Muscle layer of colon (tissue), 2 donors: ENCODE data around the gene NPHS1.
"Not testable (repeated sequence)": the region's sequence is repeated elsewhere in the genome, so short reads cannot be mapped to it uniquely, and the experiment has no call there.

Experiments
- H3K27ac ChIP-seq: one replicate; pipeline ENCODE4 v1.7.0; 2013; ENCODE audit warnings: low read depth, mild to moderate bottlenecking, low read length, moderate library complexity
- H3K27me3 ChIP-seq, 2 donors: one replicate each; pipeline ENCODE4 v1.7.0; 2013; ENCODE audit warnings: low read length in 2 of 2, mild to moderate bottlenecking in 2 of 2; ENCODE audit not compliant: insufficient read depth in 2 of 2, control insufficient read depth in 1 of 2
- H3K36me3 ChIP-seq: one replicate; pipeline ENCODE4 v1.7.0; 2013; ENCODE audit warnings: mild to moderate bottlenecking, low read length; ENCODE audit not compliant: insufficient read depth
- H3K4me1 ChIP-seq: one replicate; pipeline ENCODE4 v1.7.0; 2013; ENCODE audit warnings: mild to moderate bottlenecking, low read length; ENCODE audit not compliant: insufficient read depth
- H3K4me3 ChIP-seq, 2 donors: one replicate each; pipeline ENCODE4 v1.7.0; 2013; ENCODE audit warnings: low read length in 2 of 2, low read depth in 1 of 2, mild to moderate bottlenecking in 1 of 2, moderate library complexity in 1 of 2
- H3K9ac ChIP-seq: one replicate; pipeline ENCODE4 v1.7.0; 2013; ENCODE audit warnings: low read length
- H3K9me3 ChIP-seq: one replicate; pipeline ENCODE4 v1.7.0; 2013; ENCODE audit warnings: mild to moderate bottlenecking, low read length
- donor health status: abdominal sarcoma.
- donor health status: Adenocarcinoma of cecum.

NPHS1 gene

GRCh38 chr19:35852029-35852780, at the start of gene NPHS1:
Gene NPHS1 (minus strand): TSS chr19:35852504. CDS start chr19:35851837, 667 bp downstream.
- Histone ChIP-seq H3K27me3 (peaks cover 26 to 74% of the 10 kb centered on the region in 2 donors), H3K27ac (no peak within 1 kb of the TSS), H3K9ac (no peak within 1 kb of the TSS)

DNA sequence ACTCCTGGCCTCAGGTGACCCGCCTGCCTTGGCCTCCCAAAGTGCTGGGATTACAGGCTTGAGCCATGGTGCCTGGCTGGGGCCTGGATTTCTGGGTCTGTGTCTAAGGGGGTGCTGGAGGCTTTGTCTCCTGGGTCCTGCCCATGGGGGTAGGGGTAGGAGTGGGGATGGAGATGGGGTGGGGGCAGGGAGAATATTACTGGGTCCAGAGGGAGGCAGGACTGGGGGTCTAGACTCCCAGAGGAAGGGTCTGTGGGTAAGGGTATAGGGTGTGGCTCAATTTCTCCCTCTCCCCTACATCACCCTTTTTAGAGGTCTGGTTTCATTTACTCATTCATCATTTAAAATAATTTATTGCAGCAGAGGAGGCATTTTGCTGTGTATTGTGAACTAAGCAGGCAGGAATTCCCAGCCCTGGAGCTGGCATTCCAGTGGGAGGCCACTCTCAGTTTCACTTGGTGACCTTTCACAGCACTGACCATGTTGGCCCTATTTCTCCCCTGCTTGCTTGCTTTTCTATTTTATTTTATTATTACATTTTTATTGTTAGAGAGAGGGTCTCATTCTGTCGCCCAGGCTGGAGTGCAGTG, 48.8 kb upstream of the NPHS1 start:
- no peak overlapping the region for H3K9ac ChIP-seq
- no peaks in the 10 kb centered on the region for H3K9me3 ChIP-seq
- H3K36me3 ChIP-seq: peaks cover 14% of the 10 kb centered on the region
- H3K4me1 ChIP-seq: peaks cover 11% of the 10 kb centered on the region
- H3K27ac ChIP-seq: peak overlapping the region; percentile 90
- H3K4me3 ChIP-seq: no peak overlapping the region
- H3K27me3 ChIP-seq: no peaks in the 10 kb centered on the region

More at GRCh38 chr19:35852029-35852780, at the start of gene NPHS1:
- no peak within 1 kb of the TSS for H3K4me3 ChIP-seq
- no peaks in the 10 kb centered on the region for H3K36me3 ChIP-seq
- peaks cover 4% of the 10 kb centered on the region for H3K4me1 ChIP-seq
- no peaks in the 10 kb centered on the region for H3K9me3 ChIP-seq

DNA sequence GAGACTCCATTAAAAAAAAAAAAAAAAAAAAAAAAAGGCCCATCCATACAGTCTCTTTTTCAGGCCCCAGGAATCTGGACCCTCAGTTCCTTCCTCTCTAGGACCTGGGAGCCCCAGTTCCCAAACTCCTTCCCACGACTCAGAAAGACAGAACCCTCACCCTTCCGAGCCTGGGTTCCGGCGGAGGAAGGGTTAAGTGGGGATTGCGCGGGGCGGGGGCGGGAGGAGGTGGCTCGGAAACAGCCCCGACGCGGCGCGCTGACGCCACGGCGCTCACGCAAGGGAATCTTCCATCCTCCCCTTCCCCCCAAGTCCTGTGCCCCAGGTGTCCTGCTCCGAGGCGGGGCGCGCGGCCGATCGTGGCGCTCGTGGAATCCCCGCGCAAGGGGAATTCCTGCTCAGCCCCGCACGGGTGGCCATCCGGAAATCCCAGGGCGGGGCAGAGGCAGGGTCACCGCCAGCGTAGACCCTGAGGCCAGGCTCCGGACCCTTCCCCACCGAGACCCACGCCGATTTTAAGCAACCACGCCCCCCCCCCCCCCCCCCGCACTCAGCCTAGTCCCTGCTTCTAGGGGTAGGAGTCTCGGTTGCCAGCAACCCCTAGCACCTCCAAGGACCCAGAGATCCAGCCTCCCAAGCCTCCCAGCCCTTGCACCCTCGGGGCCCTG, 47.4 kb upstream of the NPHS1 start:
- H3K27me3 ChIP-seq: no peaks in the 10 kb centered on the region
- H3K4me1 ChIP-seq: peaks cover 11% of the 10 kb centered on the region
- peak overlapping the region; percentile 90 for H3K27ac ChIP-seq
- peak overlapping the region; percentile 78 for H3K9ac ChIP-seq
- H3K36me3 ChIP-seq: peaks cover 21% of the 10 kb centered on the region
- H3K4me3 ChIP-seq: peak overlapping the region; percentile 74 to 91
- no peaks in the 10 kb centered on the region for H3K9me3 ChIP-seq

DNA sequence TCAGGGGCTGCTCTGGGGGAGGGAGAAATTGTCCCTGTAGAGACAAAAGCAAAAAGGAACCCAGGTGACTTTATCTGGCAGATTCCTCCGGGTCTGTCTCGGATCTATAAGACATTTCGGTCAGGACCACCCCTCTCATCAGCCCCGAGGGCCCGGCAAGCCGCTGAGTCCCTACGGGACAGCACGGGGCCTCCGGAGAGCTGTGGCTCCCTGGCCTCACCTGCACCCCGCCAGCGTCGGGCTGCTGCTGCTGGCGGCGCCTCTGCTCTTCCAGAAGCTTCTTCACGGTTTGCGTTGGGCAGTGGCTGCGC, 46.1 kb upstream of the NPHS1 start:
- H3K27me3 ChIP-seq: no peaks in the 10 kb centered on the region
- peak overlapping the region; percentile 65 for H3K9ac ChIP-seq
- H3K36me3 ChIP-seq: peaks cover 28% of the 10 kb centered on the region
- peak overlapping the region; percentile 90 for H3K27ac ChIP-seq
- peak overlapping the region; percentile 74 to 91 for H3K4me3 ChIP-seq
- H3K9me3 ChIP-seq: no peaks in the 10 kb centered on the region
- peaks cover 11% of the 10 kb centered on the region for H3K4me1 ChIP-seq

DNA sequence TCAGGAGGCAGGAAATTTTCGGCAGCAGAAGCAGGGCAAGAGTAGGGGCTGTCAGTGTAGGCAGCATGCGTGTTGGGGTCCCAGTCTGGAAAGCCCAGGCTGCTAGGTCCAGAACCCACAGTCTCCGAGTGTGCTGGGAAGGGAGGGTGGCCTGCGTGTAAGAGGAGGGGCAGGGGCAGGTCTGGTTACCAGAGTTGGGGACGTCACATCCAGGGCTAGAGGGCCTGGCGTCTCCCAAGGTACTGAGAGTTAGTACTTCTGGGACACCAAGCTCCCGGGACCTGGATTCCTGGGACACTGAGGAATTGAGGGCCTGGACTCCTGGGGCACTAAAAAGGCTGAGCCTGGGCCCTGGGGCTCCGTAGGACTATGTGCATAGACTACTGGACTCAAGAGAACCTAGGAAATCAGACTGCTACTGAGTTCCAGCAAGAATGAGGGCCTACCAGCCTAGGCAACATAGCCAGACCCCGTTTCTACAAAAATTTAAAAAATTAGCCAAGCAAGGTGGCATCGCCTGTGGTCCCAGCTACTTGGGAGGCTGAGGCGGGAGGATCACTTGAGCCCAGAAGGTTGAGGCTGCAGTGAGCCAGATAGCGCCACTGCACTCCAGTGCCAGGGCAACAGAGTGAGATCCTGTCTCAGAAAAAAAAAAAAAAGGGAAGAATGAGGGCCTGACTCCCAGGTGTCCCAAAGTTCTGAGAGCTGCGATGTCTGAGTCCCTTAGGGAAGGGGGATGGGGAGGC, 45.6 kb upstream of the NPHS1 start:
- Histone ChIP-seq H3K9ac (peak overlapping the region; percentile 65), H3K4me3 (peak overlapping the region; percentile 74 to 91), H3K27ac (peak overlapping the region; percentile 90)

GRCh38 chr19:35896643-35897040, 44.3 kb upstream of the NPHS1 start:
- Histone ChIP-seq H3K4me3 (no peak overlapping the region), H3K9me3 (no peaks in the 10 kb centered on the region), H3K4me1 (peaks cover 11% of the 10 kb centered on the region), H3K27ac (no peak overlapping the region), H3K36me3 (peaks cover 28% of the 10 kb centered on the region), H3K9ac (no peak overlapping the region), H3K27me3 (no peaks in the 10 kb centered on the region)

More for the DNA sequence above, 45.6 kb upstream of the NPHS1 start:
- Histone ChIP-seq H3K27me3 (no peaks in the 10 kb centered on the region), H3K36me3 (peaks cover 28% of the 10 kb centered on the region), H3K4me1 (peaks cover 11% of the 10 kb centered on the region), H3K9me3 (no peaks in the 10 kb centered on the region)

DNA sequence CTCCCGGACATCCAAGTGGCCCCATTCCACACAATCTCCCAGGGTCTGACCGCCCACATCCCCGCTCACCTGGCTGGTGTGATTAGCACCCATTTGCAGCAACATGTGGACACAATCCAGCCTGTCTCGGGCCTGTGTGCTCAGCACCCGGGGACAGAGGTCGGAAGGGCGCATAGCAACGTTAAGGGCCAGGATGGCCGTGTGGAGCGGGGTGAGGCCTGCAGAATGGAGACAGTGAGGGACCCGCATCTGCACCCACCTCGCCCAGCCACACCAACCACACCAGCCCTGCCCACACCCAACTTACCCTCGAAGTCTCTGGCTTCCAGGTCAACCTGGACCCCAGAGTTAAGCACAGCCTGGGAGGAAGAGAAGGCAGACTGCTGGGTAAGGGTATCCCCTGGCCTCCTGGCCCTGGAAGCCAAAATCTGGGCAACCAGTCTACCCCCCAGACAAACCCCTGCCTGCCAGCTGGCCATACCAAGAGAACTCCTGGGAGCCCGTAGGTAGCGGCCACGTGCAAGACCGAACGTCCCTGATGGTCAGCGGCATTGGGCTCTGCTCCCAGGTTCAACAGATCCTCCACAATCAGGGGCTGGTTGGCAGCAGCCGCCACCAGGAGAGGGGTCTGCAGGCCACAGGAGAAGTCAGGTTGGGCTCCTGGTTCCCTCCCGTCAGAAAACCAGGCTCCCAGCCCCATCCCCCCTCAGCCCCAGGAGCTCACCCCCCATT, 43.8 kb upstream of the NPHS1 start:
- Histone ChIP-seq H3K4me3 (no peak overlapping the region), H3K27ac (no peak overlapping the region), H3K36me3 (peaks cover 28% of the 10 kb centered on the region), H3K4me1 (peaks cover 11% of the 10 kb centered on the region), H3K27me3 (no peaks in the 10 kb centered on the region), H3K9ac (no peak overlapping the region), H3K9me3 (no peaks in the 10 kb centered on the region)

DNA sequence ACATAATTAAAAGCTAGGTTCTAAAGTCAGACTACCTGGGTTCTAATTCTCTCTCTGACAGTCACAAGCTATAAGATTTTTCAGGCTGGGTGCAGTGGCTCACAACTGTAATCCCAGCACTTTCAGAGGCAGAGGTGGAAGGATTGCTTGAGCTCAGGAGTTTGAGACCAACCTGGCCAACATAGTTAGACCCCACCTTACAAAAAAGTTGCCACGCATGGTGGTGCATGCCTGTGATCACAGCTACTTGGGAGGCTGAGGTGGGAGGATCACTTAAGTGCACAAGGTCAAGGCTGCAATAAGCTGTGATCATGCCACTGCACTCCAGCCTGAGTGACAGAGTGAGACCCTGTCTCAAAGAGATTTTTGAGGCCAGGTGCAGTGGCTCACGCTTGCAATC, 42.0 kb upstream of the NPHS1 start:
- Histone ChIP-seq H3K9ac (no peak overlapping the region), H3K36me3 (peaks cover 40% of the 10 kb centered on the region), H3K9me3 (no peaks in the 10 kb centered on the region), H3K4me1 (peaks cover 11% of the 10 kb centered on the region), H3K4me3 (no peak overlapping the region), H3K27me3 (no peaks in the 10 kb centered on the region), H3K27ac (no peak overlapping the region)

DNA sequence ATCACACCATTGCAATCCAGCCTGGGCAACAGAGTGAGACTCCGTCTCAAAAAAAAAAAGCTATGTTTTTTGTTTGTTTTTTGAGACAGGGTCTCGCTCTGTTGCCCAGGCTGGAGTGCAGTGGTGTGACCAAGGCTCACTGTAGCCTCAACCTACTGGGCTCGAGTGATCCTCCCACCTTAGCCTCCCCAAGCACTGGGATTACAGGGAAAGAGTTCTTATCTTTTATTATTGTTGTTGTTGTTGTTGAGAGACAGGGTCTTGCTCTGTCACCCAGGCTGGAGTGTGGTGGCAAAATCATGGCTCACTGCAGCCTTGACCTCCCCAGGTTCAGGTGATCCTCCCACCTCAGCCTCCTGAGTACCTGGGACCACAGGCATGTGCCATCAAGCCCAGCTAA, 39.5 kb upstream of the NPHS1 start:
- not testable (repeated sequence) for H3K4me3 ChIP-seq, H3K9ac ChIP-seq, H3K27ac ChIP-seq, H3K9me3 ChIP-seq, H3K27me3 ChIP-seq, H3K4me1 ChIP-seq
- H3K36me3 ChIP-seq: peaks cover 48% of the 10 kb centered on the region

GRCh38 chr19:35890113-35890650, 37.9 kb upstream of the NPHS1 start:
- Histone ChIP-seq H3K36me3 (peaks cover 36% of the 10 kb centered on the region), H3K9me3 (no peaks in the 10 kb centered on the region), H3K27me3 (no peaks in the 10 kb centered on the region), H3K9ac (no peak overlapping the region), H3K27ac (no peak overlapping the region), H3K4me1 (no peaks in the 10 kb centered on the region), H3K4me3 (no peak overlapping the region)
